A673 (cell line): ENCODE measurements around the gene TUBGCP3. TPM values are rescaled to one million over a fixed set of nuclear protein-coding genes. Genes with fewer than 3 reads are reported as not detected.

ENCODE experiments used
- BruUV-seq: library from RNA; stranded (reverse); fragments of 400-500 nt; replicated peaks from 2 replicates; lab custom pipeline; 2021; lab: Mats Ljungman, UMichigan
- CTCF ChIA-PET: fragments of 300-600 bp; sonication (Branson Sonifier 250); formaldehyde crosslinking; loops from one replicate; lab custom pipeline; 2022; ENCODE audit warnings: antibody characterized with exemption; lab: Charles Lee
- POLR2A ChIA-PET: fragments of 300-600 bp; sonication (Branson Sonifier 250); formaldehyde crosslinking; loops from one replicate; lab custom pipeline; 2022; ENCODE audit warnings: antibody characterized with exemption; ENCODE audit not compliant: low non-redundant PET; lab: Charles Lee
- DNase-seq: peaks from one replicate; pipeline ENCODE4 v3.0.0-alpha.2; 2015; ENCODE audit warnings: low spot score
- H3K27ac ChIP-seq: fragments of 200-600 bp; sonication (generic); 2 replicates; pipeline ENCODE4 v1.5.1; 2016; ENCODE audit warnings: mixed run types, low read depth, mild to moderate bottlenecking, mixed read lengths, antibody characterized with exemption, low read length; ENCODE audit not compliant: poor library complexity, severe bottlenecking
- H3K27me3 ChIP-seq: fragments of 200-600 bp; sonication (generic); replicated peaks from 2 replicates; pipeline ENCODE4 v1.6.1; 2017; ENCODE audit warnings: mixed run types, low read depth, mild to moderate bottlenecking, mixed read lengths, antibody characterized with exemption, low read length; ENCODE audit not compliant: insufficient read depth, poor library complexity
- H3K36me3 ChIP-seq: fragments of 200-600 bp; sonication (generic); 2 replicates; pipeline ENCODE4 v1.6.1; 2016; ENCODE audit warnings: mixed run types, mild to moderate bottlenecking, mixed read lengths, antibody characterized with exemption, low read length; ENCODE audit not compliant: insufficient read depth, poor library complexity, severe bottlenecking
- H3K4me1 ChIP-seq: fragments of 200-600 bp; sonication (generic); 2 replicates; pipeline ENCODE4 v1.6.1; 2017; ENCODE audit warnings: mixed run types, mild to moderate bottlenecking, mixed read lengths, antibody characterized with exemption, low read length; ENCODE audit not compliant: insufficient read depth, poor library complexity, severe bottlenecking
- H3K4me3 ChIP-seq: fragments of 200-600 bp; sonication (generic); 2 replicates; pipeline ENCODE4 v1.5.1; 2016; ENCODE audit warnings: low read depth, mixed run types, mild to moderate bottlenecking, mixed read lengths, low read length; ENCODE audit not compliant: poor library complexity, severe bottlenecking
- H3K9me3 ChIP-seq: fragments of 200-600 bp; sonication (generic); 2 replicates; pipeline ENCODE4 v1.6.1; 2016; ENCODE audit warnings: mixed run types, low read depth, mild to moderate bottlenecking, mixed read lengths, antibody characterized with exemption, low read length; ENCODE audit not compliant: poor library complexity, severe bottlenecking
- EZH2 ChIP-seq: fragments of 200-600 bp; sonication (generic); IDR thresholded peaks from 2 replicates; pipeline ENCODE4 v1.6.1; 2017; ENCODE audit warnings: borderline replicate concordance, low read depth, mild to moderate bottlenecking, mixed read lengths, antibody characterized with exemption, low read length; ENCODE audit not compliant: poor library complexity, severe bottlenecking
- intact Hi-C: fragments of 100-400 bp; cut with micrococcal nuclease; formaldehyde crosslinking; loops from one replicate; pipeline ENCODE4 v1.10.0; 2022; ENCODE audit not compliant: unreplicated experiment
- total RNA-seq: library from RNA; stranded (reverse); gene quantifications from 2 replicates; pipeline ENCODE4 v1.2.3, GENCODE V29; 2021
- TF ChIP-seq, protein P1 (sequence below): fragments of 300-800, 200-600 bp; sonication (generic); conservative IDR thresholded peaks from 2 replicates; pipeline ENCODE4 v1.5.1; 2017; ENCODE audit warnings: low read depth, mild to moderate bottlenecking, antibody characterized with exemption, low read length, moderate library complexity, mixed read lengths

Gene TUBGCP3
- total RNA-seq, 1 experiment from 2014 or later = 61.4 TPM

GRCh38 chr13:112586334-112586960 lies 1.5 kb downstream of the TUBGCP3 start:
- TF ChIP-seq EZH2 = no peak
- TF ChIP-seq, protein P1, sequence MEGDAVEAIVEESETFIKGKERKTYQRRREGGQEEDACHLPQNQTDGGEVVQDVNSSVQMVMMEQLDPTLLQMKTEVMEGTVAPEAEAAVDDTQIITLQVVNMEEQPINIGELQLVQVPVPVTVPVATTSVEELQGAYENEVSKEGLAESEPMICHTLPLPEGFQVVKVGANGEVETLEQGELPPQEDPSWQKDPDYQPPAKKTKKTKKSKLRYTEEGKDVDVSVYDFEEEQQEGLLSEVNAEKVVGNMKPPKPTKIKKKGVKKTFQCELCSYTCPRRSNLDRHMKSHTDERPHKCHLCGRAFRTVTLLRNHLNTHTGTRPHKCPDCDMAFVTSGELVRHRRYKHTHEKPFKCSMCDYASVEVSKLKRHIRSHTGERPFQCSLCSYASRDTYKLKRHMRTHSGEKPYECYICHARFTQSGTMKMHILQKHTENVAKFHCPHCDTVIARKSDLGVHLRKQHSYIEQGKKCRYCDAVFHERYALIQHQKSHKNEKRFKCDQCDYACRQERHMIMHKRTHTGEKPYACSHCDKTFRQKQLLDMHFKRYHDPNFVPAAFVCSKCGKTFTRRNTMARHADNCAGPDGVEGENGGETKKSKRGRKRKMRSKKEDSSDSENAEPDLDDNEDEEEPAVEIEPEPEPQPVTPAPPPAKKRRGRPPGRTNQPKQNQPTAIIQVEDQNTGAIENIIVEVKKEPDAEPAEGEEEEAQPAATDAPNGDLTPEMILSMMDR = no peak
- no peak for DNase-seq
- Histone ChIP-seq H3K9me3 (no peaks in the 10 kb centered on the region), H3K27me3 (no peaks in the 10 kb centered on the region), H3K27ac (no peak overlapping the region), H3K36me3 (no peaks in the 10 kb centered on the region), H3K4me3 (peak overlapping the region; percentile 100), H3K4me1 (peaks cover 11% of the 10 kb centered on the region)
- POLR2A ChIA-PET = no interaction called here
- CTCF ChIA-PET = no interaction called here
- intact Hi-C loops = no loop called here
- BruUV-seq = no TSS peak

GRCh38 chr13:112583592-112584277 lies 4.2 kb downstream of the TUBGCP3 start:
- TSS peak; percentile 2 for BruUV-seq
- TF ChIP-seq EZH2 = no peak
- TF ChIP-seq, protein P1 = no peak
- H3K9me3 ChIP-seq = no peaks in the 10 kb centered on the region
- no peak for DNase-seq
- intact Hi-C loops = no loop called here
- peaks cover 11% of the 10 kb centered on the region for H3K4me1 ChIP-seq
- no peaks in the 10 kb centered on the region for H3K36me3 ChIP-seq
- ChIA-PET POLR2A (no interaction called here), CTCF (no interaction called here)
- H3K4me3 ChIP-seq = no peak overlapping the region
- no peak overlapping the region for H3K27ac ChIP-seq
- no peaks in the 10 kb centered on the region for H3K27me3 ChIP-seq

GRCh38 chr13:112582263-112582662 lies 5.7 kb downstream of the TUBGCP3 start:
- H3K27ac ChIP-seq = no peak overlapping the region
- no TSS peak for BruUV-seq
- intact Hi-C loops = no loop called here
- H3K27me3 ChIP-seq = no peaks in the 10 kb centered on the region
- H3K4me1 ChIP-seq = peaks cover 4% of the 10 kb centered on the region
- H3K36me3 ChIP-seq = no peaks in the 10 kb centered on the region
- H3K9me3 ChIP-seq = peaks cover 3% of the 10 kb centered on the region
- no peak for DNase-seq
- CTCF ChIA-PET = no interaction called here
- POLR2A ChIA-PET = no interaction called here
- no peak overlapping the region for H3K4me3 ChIP-seq
- TF ChIP-seq, protein P1 = no peak
- no peak for TF ChIP-seq EZH2
